HTERT RPE-1 (cell line): ENCODE measurements around the gene TAF6.

Experiments used
- in situ Hi-C: fragments of 300-500 bp; cut with MboI; formaldehyde crosslinking; loops from 4 replicates; pipeline ENCODE4 v1.14.3; 2020; ENCODE audit warnings: low sequenced_read_pairs

Gene TAF6

GRCh38 chr7:100075418-100075817, 43.7 kb downstream of the TAF6 start:
- in situ Hi-C loops = no loop called here

GRCh38 chr7:100074841-100075240, 44.3 kb downstream of the TAF6 start:
- in situ Hi-C loops = no loop called here

GRCh38 chr7:100072462-100072861, 46.7 kb downstream of the TAF6 start:
- in situ Hi-C loops = no loop called here

- in situ Hi-C loops = no loop called here
Measured at GRCh38 chr7:100071018-100071723, 48.0 kb downstream of the TAF6 start.

DNA sequence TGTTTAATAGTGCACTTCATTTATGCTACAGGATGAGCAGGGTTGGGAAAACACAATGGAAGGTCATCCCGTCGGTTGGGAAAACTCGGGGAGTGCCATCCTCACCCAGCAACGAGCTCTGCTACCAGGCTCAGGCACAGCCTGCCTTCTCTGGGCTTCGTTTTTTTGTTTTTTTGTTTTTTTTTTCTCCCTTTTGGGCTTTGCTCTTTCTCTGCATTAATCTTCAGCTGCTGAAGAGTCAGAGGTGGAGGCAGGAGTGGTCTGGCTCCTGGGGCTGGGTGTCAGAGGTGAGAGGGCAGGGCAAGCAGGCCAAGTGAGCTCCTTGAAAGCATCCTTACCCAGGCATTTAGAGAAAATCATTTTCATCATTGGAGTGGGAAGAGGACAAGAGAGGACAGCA, 49.2 kb downstream of the TAF6 start:
- in situ Hi-C loops = no loop called here

- in situ Hi-C loops = no loop called here
Measured at GRCh38 chr7:100066953-100067352, 52.2 kb downstream of the TAF6 start.

DNA sequence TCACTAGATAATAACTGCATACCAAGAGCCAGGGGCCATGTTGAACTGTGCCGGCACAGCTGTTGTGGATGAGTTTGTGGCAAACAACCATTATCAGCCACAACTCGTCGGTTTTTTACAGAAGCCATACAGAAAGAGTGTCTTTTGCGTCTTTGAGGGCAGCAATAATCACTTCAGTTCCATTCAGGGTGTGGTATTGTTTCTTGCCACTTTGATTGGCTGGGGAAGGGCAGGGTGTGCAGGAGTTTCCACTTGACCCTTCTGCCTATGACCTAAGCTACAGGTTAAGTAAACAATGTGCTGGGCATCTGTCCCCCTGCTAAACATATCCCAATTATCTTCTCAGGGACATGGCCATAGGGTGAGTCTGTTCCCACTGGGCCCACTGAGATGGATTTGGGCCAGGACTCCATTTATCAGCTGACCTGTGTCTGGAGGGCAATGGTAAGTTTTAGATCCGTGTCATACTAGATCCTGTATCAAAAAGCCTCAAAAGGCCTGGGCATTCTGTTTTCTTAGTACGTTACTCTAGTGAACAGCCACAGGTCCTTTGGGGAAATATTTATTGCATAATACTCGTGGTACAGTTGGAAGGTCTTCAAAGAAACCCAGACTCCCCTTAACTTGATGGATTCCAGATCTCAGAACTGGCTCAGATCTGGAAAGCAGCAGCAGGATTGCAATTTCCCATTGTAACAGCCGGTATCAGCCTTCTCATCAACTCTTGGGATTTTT, 53.5 kb downstream of the TAF6 start:
- in situ Hi-C loops = no loop called here

DNA sequence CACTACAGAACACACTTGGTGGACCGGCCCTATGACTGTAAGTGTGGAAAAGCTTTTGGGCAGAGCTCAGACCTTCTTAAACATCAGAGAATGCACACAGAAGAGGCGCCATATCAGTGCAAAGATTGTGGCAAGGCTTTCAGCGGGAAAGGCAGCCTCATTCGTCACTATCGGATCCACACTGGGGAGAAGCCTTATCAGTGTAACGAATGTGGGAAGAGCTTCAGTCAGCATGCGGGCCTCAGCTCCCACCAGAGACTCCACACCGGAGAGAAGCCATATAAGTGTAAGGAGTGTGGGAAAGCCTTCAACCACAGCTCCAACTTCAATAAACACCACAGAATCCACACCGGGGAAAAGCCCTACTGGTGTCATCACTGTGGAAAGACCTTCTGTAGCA, 55.0 kb downstream of the TAF6 start:
- in situ Hi-C loops = no loop called here

DNA sequence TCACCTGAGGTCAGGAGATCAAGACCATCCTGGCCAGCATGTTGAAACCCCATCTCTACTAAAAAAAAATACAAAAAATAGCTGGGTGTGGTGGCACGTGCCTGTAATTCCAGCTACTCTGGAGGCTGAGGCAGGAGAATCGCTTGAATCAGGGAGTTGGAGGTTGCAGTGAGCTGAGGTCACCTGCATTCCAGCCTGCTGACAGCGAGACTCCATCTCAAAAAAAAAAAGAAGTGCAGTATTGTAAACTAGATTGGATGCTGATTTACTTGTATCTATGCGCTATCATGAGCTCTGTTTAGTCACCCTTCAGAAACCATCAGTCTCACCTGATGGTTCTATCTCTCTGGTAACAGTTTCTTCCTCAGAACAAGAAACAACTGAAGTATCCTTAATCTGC, 55.8 kb downstream of the TAF6 start:
- in situ Hi-C loops = no loop called here

GRCh38 chr7:100061518-100062193, 57.5 kb downstream of the TAF6 start:
- in situ Hi-C loops = no loop called here

DNA sequence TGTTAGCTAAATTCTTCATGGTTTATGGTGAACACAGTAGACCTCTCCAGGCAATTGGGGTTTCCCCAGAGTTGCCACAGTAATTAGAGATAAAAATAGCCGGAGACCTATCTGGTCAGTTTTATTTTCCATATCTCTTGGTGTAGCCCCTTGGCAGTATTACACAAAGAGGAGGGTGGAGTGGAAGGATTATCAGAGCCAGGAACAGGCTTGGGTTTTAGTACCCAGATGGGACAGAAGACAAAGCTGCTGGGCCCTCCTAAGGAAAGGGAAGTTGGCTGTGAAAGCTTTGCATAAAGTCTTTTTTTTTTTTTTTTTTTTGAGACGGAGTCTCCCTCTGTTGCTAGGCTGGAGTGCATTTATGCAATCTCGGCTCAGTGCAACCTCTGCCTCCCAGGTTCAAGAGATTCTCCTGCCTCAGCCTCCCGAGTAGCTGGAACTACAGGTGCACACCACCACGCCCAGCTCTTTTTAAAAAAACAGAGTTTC, 59.9 kb downstream of the TAF6 start:
- in situ Hi-C loops = no loop called here
